Endothelial cell of umbilical vein (primary cell): Measurements from ENCODE around the gene SLC16A8. TPM values are rescaled to one million over a fixed set of nuclear protein-coding genes. Genes with fewer than 3 reads are reported as not detected.

Experiments used
- BruUV-seq: library from RNA; stranded (reverse); fragments of 400-500 nt; replicated peaks from 2 replicates; lab custom pipeline; 2021; lab: Mats Ljungman, UMichigan
- CTCF ChIA-PET: fragments of 300-600, 350-600 bp; sonication (Branson Sonifier 250); formaldehyde crosslinking; loops from one replicate; lab custom pipeline; 2021; ENCODE audit warnings: antibody characterized with exemption, inconsistent platforms; lab: Charles Lee
- POLR2A ChIA-PET: fragments of 300-600, 350-600 bp; sonication (Branson Sonifier 250); formaldehyde crosslinking; loops from one replicate; lab custom pipeline; 2021; ENCODE audit warnings: antibody characterized with exemption, inconsistent platforms; lab: Charles Lee
- DNase-seq: peaks from one replicate; pipeline ENCODE4 v3.0.0-alpha.2; 2011; ENCODE audit warnings: low read depth, low spot score
- FAIRE-seq: peaks from 2 replicates; lab custom pipeline; 2011; peaks lifted over from hg19 to GRCh38; lab: Jason Lieb, UNC
- H2AFZ ChIP-seq: 2 replicates; pipeline ENCODE4 v1.6.0; 2012; ENCODE audit warnings: low read depth, low read length, control low read depth, inconsistent platforms
- H3K27ac ChIP-seq: 2 replicates; pipeline ENCODE4 v1.5.1; 2011; ENCODE audit warnings: low read depth, mild to moderate bottlenecking, control low read depth, low read length, moderate library complexity; ENCODE audit not compliant: insufficient read depth
- H3K27me3 ChIP-seq, 2 experiments: 2 replicates each; pipeline versions ENCODE4 v1.6.0 to v1.6.1; 2011; ENCODE audit warnings: low read length in 2 of 2, mixed read lengths in 1 of 2; ENCODE audit not compliant: control insufficient read depth in 2 of 2, insufficient read depth in 2 of 2
- H3K36me3 ChIP-seq, 2 experiments: 2 replicates in 1 of 2; 3 replicates in 1 of 2; pipeline ENCODE4 v1.5.1; 2011; ENCODE audit warnings: low read length in 2 of 2, mild to moderate bottlenecking in 1 of 2, moderate library complexity in 1 of 2; ENCODE audit not compliant: control insufficient read depth in 2 of 2, insufficient read depth in 2 of 2; ENCODE audit errors: extremely low read depth in 1 of 2
- H3K4me1 ChIP-seq: 3 replicates; pipeline ENCODE4 v1.5.1; 2011; ENCODE audit warnings: mild to moderate bottlenecking, low read length; ENCODE audit not compliant: control insufficient read depth, insufficient read depth; ENCODE audit errors: extremely low read depth
- H3K4me2 ChIP-seq: 2 replicates; pipeline ENCODE4 v1.6.1; 2011; ENCODE audit warnings: low read length, control low read depth, mixed read lengths; ENCODE audit not compliant: insufficient read depth
- H3K4me3 ChIP-seq, 3 experiments: fragments of 200-600 bp in 1 of 3; sonication (generic), shearing (Covaris generic) in 1 of 3; replicated peaks in 1 of 3; 2 replicates each; pipeline ENCODE4 v1.5.1; 2011 to 2016; ENCODE audit warnings: control low read depth in 3 of 3, low read length in 3 of 3, mild to moderate bottlenecking in 2 of 3, inconsistent platforms in 1 of 3, low read depth in 1 of 3, moderate library complexity in 1 of 3; ENCODE audit not compliant: insufficient read depth in 1 of 3
- H3K79me2 ChIP-seq: 2 replicates; pipeline ENCODE4 v1.6.0; 2012; ENCODE audit warnings: low read length, inconsistent platforms; ENCODE audit not compliant: control insufficient read depth, insufficient read depth
- H3K9ac ChIP-seq: replicated peaks from 2 replicates; pipeline ENCODE3; 2011; ENCODE audit warnings: low read length, control low read depth; ENCODE audit not compliant: insufficient read depth; ENCODE audit errors: extremely low read depth
- H3K9me1 ChIP-seq: replicated peaks from 3 replicates; pipeline ENCODE4 v1.6.0; 2011; ENCODE audit warnings: mild to moderate bottlenecking, low read length; ENCODE audit not compliant: control insufficient read depth, insufficient read depth; ENCODE audit errors: extremely low read depth
- H3K9me3 ChIP-seq: replicated peaks from 2 replicates; pipeline ENCODE4 v1.5.1; 2012; ENCODE audit warnings: low read length, inconsistent platforms; ENCODE audit not compliant: control insufficient read depth, insufficient read depth
- H4K20me1 ChIP-seq: replicated peaks from 2 replicates; pipeline ENCODE3; 2011; ENCODE audit warnings: mild to moderate bottlenecking, low read length; ENCODE audit not compliant: control insufficient read depth, insufficient read depth; ENCODE audit errors: extremely low read depth
- EZH2 ChIP-seq: IDR thresholded peaks from 2 replicates; pipeline ENCODE4 v1.6.1; 2012; ENCODE audit warnings: borderline replicate concordance, low read depth, mild to moderate bottlenecking, moderate library complexity, low read length, inconsistent platforms; ENCODE audit not compliant: severe bottlenecking
- FOS ChIP-seq: IDR thresholded peaks from 2 replicates; pipeline ENCODE4 v1.6.1; 2011; ENCODE audit warnings: mild to moderate bottlenecking, low read length, moderate library complexity, borderline replicate concordance; ENCODE audit not compliant: insufficient read depth
- GATA2 ChIP-seq: IDR thresholded peaks from 2 replicates; pipeline ENCODE4 v1.7.0; 2011; ENCODE audit warnings: low read depth, mild to moderate bottlenecking, moderate library complexity, mixed read lengths, low read length; ENCODE audit not compliant: insufficient read length, insufficient read depth
- JUN ChIP-seq: IDR thresholded peaks from 2 replicates; pipeline ENCODE4 v1.6.1; 2011; ENCODE audit warnings: borderline replicate concordance, low read depth; ENCODE audit not compliant: insufficient read length, insufficient read depth
- MAX ChIP-seq: IDR thresholded peaks from 2 replicates; pipeline ENCODE4 v1.6.1; 2011; ENCODE audit not compliant: insufficient read depth, insufficient read length
- MYC ChIP-seq: IDR thresholded peaks from one replicate; pipeline ENCODE4 v1.6.1; 2011; ENCODE audit warnings: mild to moderate bottlenecking, low read depth, low read length
- POLR2A ChIP-seq: IDR thresholded peaks from 2 replicates; pipeline ENCODE4 v1.6.1; 2012; ENCODE audit warnings: low read depth, mild to moderate bottlenecking, control low read depth, low read length
- POLR2AphosphoS5 ChIP-seq: IDR thresholded peaks from 2 replicates; pipeline ENCODE4 v1.6.1; 2012; ENCODE audit warnings: low read depth, mild to moderate bottlenecking, control low read depth, low read length, moderate library complexity; ENCODE audit not compliant: insufficient read depth
- dilution Hi-C: fragments of 300-500 bp; cut with MboI; formaldehyde crosslinking; loops from one replicate; pipeline ENCODE4 v1.15.0; 2019; ENCODE audit warnings: low sequenced_read_pairs; ENCODE audit not compliant: extremely low pct_ligation_motif_present
- intact Hi-C: fragments of 100-400 bp; cut with micrococcal nuclease; formaldehyde crosslinking; loops from one replicate; pipeline ENCODE4 v1.10.0; 2022
- polyA plus RNA-seq, 4 experiments: library from polyadenylated mRNA; depleted of rRNA in 3 of 4; stranded (reverse) in 3 of 4; unstranded in 1 of 4; fragments of >200 nt; gene quantifications; 2 replicates each; pipeline versions ENCODE4 v1.2.1 to v1.2.3, GENCODE V29; 2011 to 2012; ENCODE audit warnings: missing spikeins in 1 of 4
- total RNA-seq: library from RNA; stranded (reverse); gene quantifications from 2 replicates; pipeline ENCODE4 v1.2.3, GENCODE V29; 2021
- TF ChIP-seq, protein P1 (sequence below), 2 donors: IDR thresholded peaks; 1 replicate in 1 of 2; 2 replicates in 1 of 2; pipeline ENCODE4 v1.5.1; 2011; ENCODE audit warnings: low read length in 2 of 2, mild to moderate bottlenecking in 2 of 2, moderate library complexity in 2 of 2, control low read depth in 1 of 2, inconsistent platforms in 1 of 2, low read depth in 1 of 2; ENCODE audit not compliant: insufficient read depth in 1 of 2; ENCODE audit errors: extremely low read depth in 1 of 2

SLC16A8 gene
- total and polyA plus RNA-seq, 2 donors (not counting 3 experiments of a cell fraction or from before 2014, with no cell fraction given), result 0.14 TPM; not detected in 1

GRCh38 chr22:38049812-38050619 lies 34.0 kb downstream of the SLC16A8 start:
- H3K4me1 ChIP-seq, result no peaks in the 10 kb centered on the region
- dilution Hi-C loops (no loop called here), intact Hi-C loops (loop anchor here (5.0 to 10.0 kb wide), 3 partner anchors 255 to 632 kb away; partner anchors contain the start of gene TOMM22)
- no TSS peak for BruUV-seq
- H3K9me1 ChIP-seq, result no peaks in the 10 kb centered on the region
- TF ChIP-seq POLR2AphosphoS5, result no peak
- TF ChIP-seq MYC, result no peak
- no peak for TF ChIP-seq GATA2
- no peak for TF ChIP-seq FOS
- TF ChIP-seq, protein P1, sequence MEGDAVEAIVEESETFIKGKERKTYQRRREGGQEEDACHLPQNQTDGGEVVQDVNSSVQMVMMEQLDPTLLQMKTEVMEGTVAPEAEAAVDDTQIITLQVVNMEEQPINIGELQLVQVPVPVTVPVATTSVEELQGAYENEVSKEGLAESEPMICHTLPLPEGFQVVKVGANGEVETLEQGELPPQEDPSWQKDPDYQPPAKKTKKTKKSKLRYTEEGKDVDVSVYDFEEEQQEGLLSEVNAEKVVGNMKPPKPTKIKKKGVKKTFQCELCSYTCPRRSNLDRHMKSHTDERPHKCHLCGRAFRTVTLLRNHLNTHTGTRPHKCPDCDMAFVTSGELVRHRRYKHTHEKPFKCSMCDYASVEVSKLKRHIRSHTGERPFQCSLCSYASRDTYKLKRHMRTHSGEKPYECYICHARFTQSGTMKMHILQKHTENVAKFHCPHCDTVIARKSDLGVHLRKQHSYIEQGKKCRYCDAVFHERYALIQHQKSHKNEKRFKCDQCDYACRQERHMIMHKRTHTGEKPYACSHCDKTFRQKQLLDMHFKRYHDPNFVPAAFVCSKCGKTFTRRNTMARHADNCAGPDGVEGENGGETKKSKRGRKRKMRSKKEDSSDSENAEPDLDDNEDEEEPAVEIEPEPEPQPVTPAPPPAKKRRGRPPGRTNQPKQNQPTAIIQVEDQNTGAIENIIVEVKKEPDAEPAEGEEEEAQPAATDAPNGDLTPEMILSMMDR (IDR thresholded peaks at IDR 0.05; ENCODE audit: extremely low read depth in 1 of 2, insufficient read depth in 1 of 2, low read depth in 1 of 2, low read length in 2 of 2), result no peak
- no peak for TF ChIP-seq MAX
- no peak for TF ChIP-seq POLR2A
- TF ChIP-seq JUN, result no peak
- no peak for TF ChIP-seq EZH2
- no peak overlapping the region for H3K4me3 ChIP-seq
- no peak overlapping the region for H3K9ac ChIP-seq
- CTCF ChIA-PET, result interaction anchor here (0.5 to 0.7 kb wide), 2 partner anchors 54 to 130 kb away, joined by 3 read pairs; no protein-coding TSS in a partner anchor
- FAIRE-seq (no peak), DNase-seq (no peak)
- no peaks in the 10 kb centered on the region for H3K79me2 ChIP-seq
- H2AFZ ChIP-seq, result no peak overlapping the region
- H3K4me2 ChIP-seq, result no peak overlapping the region
- H3K27ac ChIP-seq, result no peak overlapping the region
- H3K27me3 ChIP-seq, result peaks cover 0 to under 1% of the 10 kb centered on the region in 2 experiments
- POLR2A ChIA-PET, result no interaction called here
- H3K9me3 ChIP-seq, result no peaks in the 10 kb centered on the region
- H4K20me1 ChIP-seq, result no peaks in the 10 kb centered on the region
- no peaks in the 10 kb centered on the region for H3K36me3 ChIP-seq
